Endothelial cell of umbilical vein (primary cell): ENCODE measurements around the gene VSTM2A. TPM values are rescaled to one million over a fixed set of nuclear protein-coding genes. Genes with fewer than 3 reads are reported as not detected.

Experiments used
- BruUV-seq: library from RNA; stranded (reverse); fragments of 400-500 nt; replicated peaks from 2 replicates; lab custom pipeline; 2021; lab: Mats Ljungman, UMichigan
- CTCF ChIA-PET: fragments of 300-600, 350-600 bp; sonication (Branson Sonifier 250); formaldehyde crosslinking; loops from one replicate; lab custom pipeline; 2021; ENCODE audit warnings: antibody characterized with exemption, inconsistent platforms; lab: Charles Lee
- POLR2A ChIA-PET: fragments of 300-600, 350-600 bp; sonication (Branson Sonifier 250); formaldehyde crosslinking; loops from one replicate; lab custom pipeline; 2021; ENCODE audit warnings: antibody characterized with exemption, inconsistent platforms; lab: Charles Lee
- DNase-seq: peaks from one replicate; pipeline ENCODE4 v3.0.0-alpha.2; 2011; ENCODE audit warnings: low read depth, low spot score
- FAIRE-seq: peaks from 2 replicates; lab custom pipeline; 2011; peaks lifted over from hg19 to GRCh38; lab: Jason Lieb, UNC
- H2AFZ ChIP-seq: 2 replicates; pipeline ENCODE4 v1.6.0; 2012; ENCODE audit warnings: low read depth, low read length, control low read depth, inconsistent platforms
- H3K27ac ChIP-seq: 2 replicates; pipeline ENCODE4 v1.5.1; 2011; ENCODE audit warnings: low read depth, mild to moderate bottlenecking, control low read depth, low read length, moderate library complexity; ENCODE audit not compliant: insufficient read depth
- H3K27me3 ChIP-seq, 2 experiments: 2 replicates each; pipeline versions ENCODE4 v1.6.0 to v1.6.1; 2011; ENCODE audit warnings: low read length in 2 of 2, mixed read lengths in 1 of 2; ENCODE audit not compliant: control insufficient read depth in 2 of 2, insufficient read depth in 2 of 2
- H3K36me3 ChIP-seq, 2 experiments: 2 replicates in 1 of 2; 3 replicates in 1 of 2; pipeline ENCODE4 v1.5.1; 2011; ENCODE audit warnings: low read length in 2 of 2, mild to moderate bottlenecking in 1 of 2, moderate library complexity in 1 of 2; ENCODE audit not compliant: control insufficient read depth in 2 of 2, insufficient read depth in 2 of 2; ENCODE audit errors: extremely low read depth in 1 of 2
- H3K4me1 ChIP-seq: 3 replicates; pipeline ENCODE4 v1.5.1; 2011; ENCODE audit warnings: mild to moderate bottlenecking, low read length; ENCODE audit not compliant: control insufficient read depth, insufficient read depth; ENCODE audit errors: extremely low read depth
- H3K4me2 ChIP-seq: 2 replicates; pipeline ENCODE4 v1.6.1; 2011; ENCODE audit warnings: low read length, control low read depth, mixed read lengths; ENCODE audit not compliant: insufficient read depth
- H3K4me3 ChIP-seq, 3 experiments: fragments of 200-600 bp in 1 of 3; sonication (generic), shearing (Covaris generic) in 1 of 3; replicated peaks in 1 of 3; 2 replicates each; pipeline ENCODE4 v1.5.1; 2011 to 2016; ENCODE audit warnings: control low read depth in 3 of 3, low read length in 3 of 3, mild to moderate bottlenecking in 2 of 3, inconsistent platforms in 1 of 3, low read depth in 1 of 3, moderate library complexity in 1 of 3; ENCODE audit not compliant: insufficient read depth in 1 of 3
- H3K79me2 ChIP-seq: 2 replicates; pipeline ENCODE4 v1.6.0; 2012; ENCODE audit warnings: low read length, inconsistent platforms; ENCODE audit not compliant: control insufficient read depth, insufficient read depth
- H3K9ac ChIP-seq: replicated peaks from 2 replicates; pipeline ENCODE3; 2011; ENCODE audit warnings: low read length, control low read depth; ENCODE audit not compliant: insufficient read depth; ENCODE audit errors: extremely low read depth
- H3K9me1 ChIP-seq: replicated peaks from 3 replicates; pipeline ENCODE4 v1.6.0; 2011; ENCODE audit warnings: mild to moderate bottlenecking, low read length; ENCODE audit not compliant: control insufficient read depth, insufficient read depth; ENCODE audit errors: extremely low read depth
- H3K9me3 ChIP-seq: replicated peaks from 2 replicates; pipeline ENCODE4 v1.5.1; 2012; ENCODE audit warnings: low read length, inconsistent platforms; ENCODE audit not compliant: control insufficient read depth, insufficient read depth
- H4K20me1 ChIP-seq: replicated peaks from 2 replicates; pipeline ENCODE3; 2011; ENCODE audit warnings: mild to moderate bottlenecking, low read length; ENCODE audit not compliant: control insufficient read depth, insufficient read depth; ENCODE audit errors: extremely low read depth
- CTCF ChIP-seq, 2 donors: IDR thresholded peaks; 1 replicate in 1 of 2; 2 replicates in 1 of 2; pipeline ENCODE4 v1.5.1; 2011; ENCODE audit warnings: low read length in 2 of 2, mild to moderate bottlenecking in 2 of 2, moderate library complexity in 2 of 2, control low read depth in 1 of 2, inconsistent platforms in 1 of 2, low read depth in 1 of 2; ENCODE audit not compliant: insufficient read depth in 1 of 2; ENCODE audit errors: extremely low read depth in 1 of 2
- EZH2 ChIP-seq: IDR thresholded peaks from 2 replicates; pipeline ENCODE4 v1.6.1; 2012; ENCODE audit warnings: borderline replicate concordance, low read depth, mild to moderate bottlenecking, moderate library complexity, low read length, inconsistent platforms; ENCODE audit not compliant: severe bottlenecking
- FOS ChIP-seq: IDR thresholded peaks from 2 replicates; pipeline ENCODE4 v1.6.1; 2011; ENCODE audit warnings: mild to moderate bottlenecking, low read length, moderate library complexity, borderline replicate concordance; ENCODE audit not compliant: insufficient read depth
- GATA2 ChIP-seq: IDR thresholded peaks from 2 replicates; pipeline ENCODE4 v1.7.0; 2011; ENCODE audit warnings: low read depth, mild to moderate bottlenecking, moderate library complexity, mixed read lengths, low read length; ENCODE audit not compliant: insufficient read length, insufficient read depth
- JUN ChIP-seq: IDR thresholded peaks from 2 replicates; pipeline ENCODE4 v1.6.1; 2011; ENCODE audit warnings: borderline replicate concordance, low read depth; ENCODE audit not compliant: insufficient read length, insufficient read depth
- MAX ChIP-seq: IDR thresholded peaks from 2 replicates; pipeline ENCODE4 v1.6.1; 2011; ENCODE audit not compliant: insufficient read depth, insufficient read length
- MYC ChIP-seq: IDR thresholded peaks from one replicate; pipeline ENCODE4 v1.6.1; 2011; ENCODE audit warnings: mild to moderate bottlenecking, low read depth, low read length
- POLR2A ChIP-seq: IDR thresholded peaks from 2 replicates; pipeline ENCODE4 v1.6.1; 2012; ENCODE audit warnings: low read depth, mild to moderate bottlenecking, control low read depth, low read length
- POLR2AphosphoS5 ChIP-seq: IDR thresholded peaks from 2 replicates; pipeline ENCODE4 v1.6.1; 2012; ENCODE audit warnings: low read depth, mild to moderate bottlenecking, control low read depth, low read length, moderate library complexity; ENCODE audit not compliant: insufficient read depth
- dilution Hi-C: fragments of 300-500 bp; cut with MboI; formaldehyde crosslinking; loops from one replicate; pipeline ENCODE4 v1.15.0; 2019; ENCODE audit warnings: low sequenced_read_pairs; ENCODE audit not compliant: extremely low pct_ligation_motif_present
- intact Hi-C: fragments of 100-400 bp; cut with micrococcal nuclease; formaldehyde crosslinking; loops from one replicate; pipeline ENCODE4 v1.10.0; 2022
- polyA plus RNA-seq, 4 experiments: library from polyadenylated mRNA; depleted of rRNA in 3 of 4; stranded (reverse) in 3 of 4; unstranded in 1 of 4; fragments of >200 nt; gene quantifications; 2 replicates each; pipeline versions ENCODE4 v1.2.1 to v1.2.3, GENCODE V29; 2011 to 2012; ENCODE audit warnings: missing spikeins in 1 of 4
- total RNA-seq: library from RNA; stranded (reverse); gene quantifications from 2 replicates; pipeline ENCODE4 v1.2.3, GENCODE V29; 2021

Gene VSTM2A
- total and polyA plus RNA-seq, 2 donors (not counting 3 experiments of a cell fraction or from before 2014, with no cell fraction given) = not detected

- dilution Hi-C loops = no loop called here
- ChIA-PET CTCF (interaction anchor here (1.2 kb wide), 1 partner anchor 724 kb away, joined by 3 read pairs; no protein-coding TSS in a partner anchor), POLR2A (no interaction called here)
- FAIRE-seq (no peak), DNase-seq (no peak)
- no peak overlapping the region for H3K4me3 ChIP-seq
- no peak overlapping the region for H3K4me2 ChIP-seq
- no peaks in the 10 kb centered on the region for H4K20me1 ChIP-seq
- BruUV-seq = no TSS peak
- no peaks in the 10 kb centered on the region for H3K9me3 ChIP-seq
- no peak overlapping the region for H3K27ac ChIP-seq
- H3K79me2 ChIP-seq = no peaks in the 10 kb centered on the region
- H2AFZ ChIP-seq = no peak overlapping the region
- no peaks in the 10 kb centered on the region for H3K36me3 ChIP-seq
- no peaks in the 10 kb centered on the region for H3K9me1 ChIP-seq
- TF ChIP-seq GATA2 (no peak), MYC (no peak), FOS (no peak), CTCF (IDR thresholded peaks at IDR 0.05; ENCODE audit: extremely low read depth in 1 of 2, insufficient read depth in 1 of 2, low read depth in 1 of 2, low read length in 2 of 2) (no peak), JUN (no peak), MAX (no peak), POLR2AphosphoS5 (no peak), EZH2 (no peak), POLR2A (no peak)
- no peaks in the 10 kb centered on the region for H3K4me1 ChIP-seq
- peaks cover 18 to 40% of the 10 kb centered on the region in 2 experiments for H3K27me3 ChIP-seq
- H3K9ac ChIP-seq = no peak overlapping the region
- intact Hi-C loops = no loop called here
Measured at GRCh38 chr7:54546986-54547314, 4.8 kb downstream of the VSTM2A start.
